H9 (cell line): ENCODE measurements around the gene LRRC53. TPM values are rescaled to one million over a fixed set of nuclear protein-coding genes. Genes with fewer than 3 reads are reported as not detected.
A peak's percentile ranks its signal among the peaks of the same experiment; 100 is the strongest.

Experiments
- DNase-seq: peaks from one replicate; pipeline ENCODE4 v3.0.0-alpha.2; 2017
- H2AFZ ChIP-seq: one replicate; pipeline ENCODE4 v1.6.1; 2013; ENCODE audit warnings: mild to moderate bottlenecking, low read length, control low read depth, moderate library complexity
- H2AK5ac ChIP-seq: 2 replicates; pipeline ENCODE4 v1.6.1; 2013; ENCODE audit warnings: low read length, control low read depth, mixed read lengths; ENCODE audit not compliant: insufficient read length
- H2BK120ac ChIP-seq: one replicate; pipeline ENCODE4 v1.6.1; 2013; ENCODE audit warnings: low read depth, mild to moderate bottlenecking, low read length, control low read depth, inconsistent platforms; ENCODE audit not compliant: poor library complexity, severe bottlenecking
- H2BK12ac ChIP-seq: 2 replicates; pipeline ENCODE4 v1.6.1; 2013; ENCODE audit warnings: low read length, control low read depth, mixed read lengths, low read depth; ENCODE audit not compliant: insufficient read length
- H2BK15ac ChIP-seq: 2 replicates; pipeline ENCODE4 v1.6.1; 2013; ENCODE audit warnings: low read depth, low read length, control low read depth
- H2BK20ac ChIP-seq: one replicate; pipeline ENCODE4 v1.6.1; 2013; ENCODE audit warnings: low read depth, mild to moderate bottlenecking, low read length, control low read depth, inconsistent platforms; ENCODE audit not compliant: poor library complexity, severe bottlenecking
- H2BK5ac ChIP-seq: 2 replicates; pipeline ENCODE4 v1.6.1; 2013; ENCODE audit warnings: low read length, control low read depth, mixed read lengths; ENCODE audit not compliant: insufficient read length
- H3K14ac ChIP-seq: 2 replicates; pipeline ENCODE4 v1.6.1; 2013; ENCODE audit warnings: low read length, control low read depth; ENCODE audit not compliant: insufficient read depth
- H3K18ac ChIP-seq: 2 replicates; pipeline ENCODE4 v1.6.1; 2013; ENCODE audit warnings: low read depth, mild to moderate bottlenecking, mixed read lengths, low read length, control low read depth; ENCODE audit not compliant: insufficient read length
- H3K23ac ChIP-seq: 2 replicates; pipeline ENCODE4 v1.6.1; 2013; ENCODE audit warnings: low read length, control low read depth, mixed read lengths, low read depth; ENCODE audit not compliant: insufficient read length
- H3K23me2 ChIP-seq: 2 replicates; pipeline ENCODE4 v1.6.1; 2013; ENCODE audit warnings: low read depth, mild to moderate bottlenecking, mixed read lengths, low read length, control low read depth; ENCODE audit not compliant: insufficient read length, poor library complexity, severe bottlenecking
- H3K27ac ChIP-seq: 2 replicates; pipeline ENCODE4 v1.5.1; 2013; ENCODE audit warnings: low read length, control low read depth, mixed read lengths, low read depth; ENCODE audit not compliant: insufficient read length
- H3K27me3 ChIP-seq: 2 replicates; pipeline ENCODE4 v1.6.1; 2013; ENCODE audit warnings: low read length, control low read depth, inconsistent platforms; ENCODE audit not compliant: insufficient read depth
- H3K4ac ChIP-seq: 2 replicates; pipeline ENCODE4 v1.6.1; 2013; ENCODE audit warnings: low read depth, mild to moderate bottlenecking, control low read depth, inconsistent platforms, low read length, moderate library complexity
- H3K4me1 ChIP-seq: 2 replicates; pipeline ENCODE4 v1.6.1; 2013; ENCODE audit warnings: low read length, control low read depth, inconsistent platforms; ENCODE audit not compliant: insufficient read depth
- H3K4me2 ChIP-seq: 2 replicates; pipeline ENCODE4 v1.6.1; 2013; ENCODE audit warnings: low read length, control low read depth, mixed read lengths; ENCODE audit not compliant: insufficient read length, insufficient read depth
- H3K56ac ChIP-seq: 2 replicates; pipeline ENCODE4 v1.6.1; 2013; ENCODE audit warnings: low read depth, mild to moderate bottlenecking, mixed read lengths, low read length, control low read depth; ENCODE audit not compliant: insufficient read length
- H3K79me1 ChIP-seq: 2 replicates; pipeline ENCODE4 v1.6.1; 2013; ENCODE audit warnings: low read depth, mild to moderate bottlenecking, moderate library complexity, low read length, control low read depth, inconsistent platforms; ENCODE audit not compliant: insufficient read depth, poor library complexity, severe bottlenecking
- H3K79me2 ChIP-seq: 2 replicates; pipeline ENCODE4 v1.6.1; 2013; ENCODE audit warnings: low read length, control low read depth, inconsistent platforms; ENCODE audit not compliant: insufficient read depth
- H3K9ac ChIP-seq: 2 replicates; pipeline ENCODE4 v1.6.1; 2013; ENCODE audit warnings: low read length, control low read depth, mixed read lengths; ENCODE audit not compliant: insufficient read length; ENCODE audit errors: extremely low read depth
- H3K9me3 ChIP-seq: one replicate; pipeline ENCODE4 v1.6.1; 2013; ENCODE audit warnings: low read depth, low read length, inconsistent platforms; ENCODE audit not compliant: control insufficient read depth
- H3T11ph ChIP-seq: one replicate; pipeline ENCODE4 v1.6.1; 2013; ENCODE audit warnings: mild to moderate bottlenecking, low read length, control low read depth, inconsistent platforms
- H4K20me1 ChIP-seq: one replicate; pipeline ENCODE4 v1.6.1; 2013; ENCODE audit not compliant: control insufficient read depth, insufficient read length, insufficient read depth
- H4K5ac ChIP-seq: 2 replicates; pipeline ENCODE4 v1.6.1; 2013; ENCODE audit warnings: low read depth, mild to moderate bottlenecking, mixed read lengths, low read length, control low read depth; ENCODE audit not compliant: insufficient read length
- H4K8ac ChIP-seq: replicated peaks from 2 replicates; pipeline ENCODE4 v1.6.1; 2013; ENCODE audit warnings: low read length, control low read depth, mixed read lengths, low read depth; ENCODE audit not compliant: insufficient read length
- H4K91ac ChIP-seq: 2 replicates; pipeline ENCODE4 v1.6.1; 2013; ENCODE audit warnings: low read depth, mild to moderate bottlenecking, moderate library complexity, mixed read lengths, low read length, control low read depth; ENCODE audit not compliant: insufficient read length
- H3K27ac Mint-ChIP-seq, 3 experiments: 2 replicates in 2 of 3; 3 replicates in 1 of 3; pipeline ENCODE4 v1.8.0; 2020 to 2021; ENCODE audit warnings: mixed read lengths in 3 of 3, mild to moderate bottlenecking in 1 of 3, moderate library complexity in 1 of 3
- H3K27me3 Mint-ChIP-seq: 2 replicates; pipeline ENCODE4 v1.8.0; 2021; ENCODE audit warnings: low read depth, mild to moderate bottlenecking, moderate library complexity, mixed read lengths
- H3K36me3 Mint-ChIP-seq, 3 experiments: 2 replicates in 2 of 3; 3 replicates in 1 of 3; pipeline ENCODE4 v1.8.0; 2020 to 2021; ENCODE audit warnings: low read depth in 3 of 3, mixed read lengths in 3 of 3; ENCODE audit not compliant: insufficient read depth in 1 of 3
- H3K4me1 Mint-ChIP-seq, 2 experiments: 2 replicates each; pipeline ENCODE4 v1.8.0; 2020; ENCODE audit warnings: mixed read lengths in 2 of 2
- H3K4me3 Mint-ChIP-seq, 2 experiments: 2 replicates in 1 of 2; 3 replicates in 1 of 2; pipeline ENCODE4 v1.8.0; 2020 to 2021; ENCODE audit warnings: mild to moderate bottlenecking in 2 of 2, mixed read lengths in 2 of 2, moderate library complexity in 1 of 2
- H3K9me3 Mint-ChIP-seq, 2 experiments: 2 replicates in 1 of 2; 3 replicates in 1 of 2; pipeline ENCODE4 v1.8.0; 2020; ENCODE audit warnings: mild to moderate bottlenecking in 2 of 2, mixed read lengths in 2 of 2, moderate library complexity in 1 of 2
- WGBS: extraction: QIAGEN DNeasy Blood & Tissue Kit; methylation state at CpG from one replicate; pipeline ENCODE4 v1.1.7; 2013; ENCODE audit warnings: missing lambda C conversion rate, low lambda C conversion rate, mixed read lengths; ENCODE audit not compliant: insufficient read length; ENCODE audit errors: extremely low coverage; 5-methylcytosine and 5-hydroxymethylcytosine counted together
- total RNA-seq: library from RNA; stranded (reverse); gene quantifications from 2 replicates; pipeline ENCODE4 v1.2.1, GENCODE V29; 2021
- TF ChIP-seq, protein P1 (sequence below): fragments of 200-600 bp; sonication (generic); conservative IDR thresholded peaks from 3 replicates; pipeline ENCODE4 v1.8.0; 2021; ENCODE audit warnings: antibody characterized with exemption, mild to moderate bottlenecking

The LRRC53 gene
- total RNA-seq, 1 experiment from 2014 or later, result not detected

DNA sequence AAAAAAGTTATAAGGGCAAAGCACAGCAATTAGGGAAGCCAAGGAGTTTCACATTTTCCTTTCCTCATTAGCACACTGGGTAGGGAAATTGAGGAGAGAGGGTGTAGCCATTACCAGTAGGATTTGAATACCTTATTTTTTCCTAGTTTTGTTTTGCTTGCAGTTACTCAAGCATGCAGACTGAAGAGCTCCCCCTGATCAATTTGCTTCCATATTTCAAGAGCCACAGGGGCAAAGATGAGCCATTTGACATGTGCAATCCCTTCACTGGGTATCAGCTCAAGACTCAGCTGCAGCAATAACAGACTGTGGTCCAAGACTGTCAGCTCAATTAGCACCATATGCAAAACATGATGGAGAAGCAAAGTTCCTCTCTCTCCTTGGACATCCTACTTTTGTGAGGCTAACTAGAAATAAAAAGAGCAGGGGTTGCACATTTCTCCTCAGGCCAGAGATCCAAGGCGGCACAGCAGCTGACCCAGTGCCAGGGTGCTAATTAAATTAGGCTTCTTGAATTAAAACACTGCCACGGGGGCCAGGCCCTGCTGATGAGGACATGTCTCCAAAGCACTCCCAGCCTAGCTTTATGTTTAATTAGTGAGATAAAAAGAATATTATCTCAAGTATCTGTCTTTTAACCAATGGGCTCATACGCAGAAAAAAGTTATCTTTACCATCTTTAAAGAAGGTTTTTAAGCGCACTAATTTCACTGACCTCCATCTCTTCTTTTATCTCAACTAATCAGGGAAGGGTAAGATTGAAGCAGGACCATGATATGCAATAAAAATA is 36.7 kb upstream of the LRRC53 start:
- Histone ChIP-seq H3K27ac (no peak overlapping the region), H2BK20ac (no peak overlapping the region), H3K4me1 (no peaks in the 10 kb centered on the region), H4K20me1 (no peaks in the 10 kb centered on the region), H3K23ac (no peak overlapping the region), H2AFZ (peak overlapping the region; percentile 45), H4K91ac (no peak overlapping the region), H3K79me2 (no peaks in the 10 kb centered on the region), H3K4ac (no peak overlapping the region), H2BK5ac (no peak overlapping the region), H2BK12ac (no peak overlapping the region), H3K4me2 (no peak overlapping the region), H4K8ac (no peak overlapping the region), H3K14ac (no peak overlapping the region), H3K27me3 (no peaks in the 10 kb centered on the region), H2BK15ac (no peak overlapping the region), H4K5ac (no peak overlapping the region), H3T11ph (no peak overlapping the region), H3K9me3 (no peaks in the 10 kb centered on the region), H3K79me1 (no peaks in the 10 kb centered on the region), H3K18ac (no peak overlapping the region), H3K9ac (no peak overlapping the region), H3K56ac (no peak overlapping the region), H2BK120ac (no peak overlapping the region), H3K23me2 (no peaks in the 10 kb centered on the region), H2AK5ac (no peak overlapping the region)
- Mint-ChIP-seq H3K27me3 (no peaks in the 10 kb centered on the region), H3K9me3 (no peaks in the 10 kb centered on the region), H3K27ac (no peak overlapping the region), H3K36me3 (no peaks in the 10 kb centered on the region), H3K4me3 (no peak overlapping the region), H3K4me1 (no peaks in the 10 kb centered on the region)
- DNase-seq, result no peak
- WGBS, result no CpG with 5 or more reads among the region's 4 CpGs
- TF ChIP-seq, protein P1, sequence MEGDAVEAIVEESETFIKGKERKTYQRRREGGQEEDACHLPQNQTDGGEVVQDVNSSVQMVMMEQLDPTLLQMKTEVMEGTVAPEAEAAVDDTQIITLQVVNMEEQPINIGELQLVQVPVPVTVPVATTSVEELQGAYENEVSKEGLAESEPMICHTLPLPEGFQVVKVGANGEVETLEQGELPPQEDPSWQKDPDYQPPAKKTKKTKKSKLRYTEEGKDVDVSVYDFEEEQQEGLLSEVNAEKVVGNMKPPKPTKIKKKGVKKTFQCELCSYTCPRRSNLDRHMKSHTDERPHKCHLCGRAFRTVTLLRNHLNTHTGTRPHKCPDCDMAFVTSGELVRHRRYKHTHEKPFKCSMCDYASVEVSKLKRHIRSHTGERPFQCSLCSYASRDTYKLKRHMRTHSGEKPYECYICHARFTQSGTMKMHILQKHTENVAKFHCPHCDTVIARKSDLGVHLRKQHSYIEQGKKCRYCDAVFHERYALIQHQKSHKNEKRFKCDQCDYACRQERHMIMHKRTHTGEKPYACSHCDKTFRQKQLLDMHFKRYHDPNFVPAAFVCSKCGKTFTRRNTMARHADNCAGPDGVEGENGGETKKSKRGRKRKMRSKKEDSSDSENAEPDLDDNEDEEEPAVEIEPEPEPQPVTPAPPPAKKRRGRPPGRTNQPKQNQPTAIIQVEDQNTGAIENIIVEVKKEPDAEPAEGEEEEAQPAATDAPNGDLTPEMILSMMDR, result no peak
